Measurements from ENCODE around the gene STAM. TPM values are rescaled to one million over a fixed set of nuclear protein-coding genes. Genes with fewer than 3 reads are reported as not detected.

Gene STAM
- total and polyA plus RNA-seq, 9 of the 15 experiments (the other 6 are each of a cell fraction or from before 2014, with no cell fraction given), result 13.8 to 33.5 (median 26.4) TPM

DNA sequence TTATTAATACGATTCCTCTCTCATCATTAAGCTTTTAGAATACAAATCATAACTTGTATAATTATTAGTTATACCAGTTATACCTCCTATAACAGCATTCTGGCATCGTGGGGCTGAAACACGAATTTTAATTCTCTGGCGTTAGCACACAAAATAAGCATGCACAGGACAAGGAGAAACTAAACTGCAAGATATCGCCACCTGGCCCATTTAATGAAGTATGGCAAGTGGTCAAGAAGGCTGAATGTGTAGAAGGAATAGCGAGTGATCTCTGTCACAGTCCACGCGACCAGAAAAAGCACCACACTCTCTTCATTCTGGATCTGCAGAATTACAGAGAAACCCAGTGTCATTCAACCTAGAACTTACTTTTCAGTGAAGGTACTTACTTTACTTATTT lies 44.9 kb upstream of the STAM start (continued):
- peak; percentile 49 to 63 (median 61) for TF ChIP-seq CTCF (IDR thresholded peaks at IDR 0.05 in 2 of 3, conservative IDR thresholded peaks at IDR 0.05 in 1 of 3; ENCODE audit: insufficient read depth in 2 of 3, low read depth in 1 of 3, low read length in 3 of 3)
- TF ChIP-seq BCOR (IDR thresholded peaks at IDR 0.05), result no peak
- TF ChIP-seq TAF15 (IDR thresholded peaks at IDR 0.05; ENCODE audit: low read depth, low read length), result no peak
- TF ChIP-seq, protein P1, sequence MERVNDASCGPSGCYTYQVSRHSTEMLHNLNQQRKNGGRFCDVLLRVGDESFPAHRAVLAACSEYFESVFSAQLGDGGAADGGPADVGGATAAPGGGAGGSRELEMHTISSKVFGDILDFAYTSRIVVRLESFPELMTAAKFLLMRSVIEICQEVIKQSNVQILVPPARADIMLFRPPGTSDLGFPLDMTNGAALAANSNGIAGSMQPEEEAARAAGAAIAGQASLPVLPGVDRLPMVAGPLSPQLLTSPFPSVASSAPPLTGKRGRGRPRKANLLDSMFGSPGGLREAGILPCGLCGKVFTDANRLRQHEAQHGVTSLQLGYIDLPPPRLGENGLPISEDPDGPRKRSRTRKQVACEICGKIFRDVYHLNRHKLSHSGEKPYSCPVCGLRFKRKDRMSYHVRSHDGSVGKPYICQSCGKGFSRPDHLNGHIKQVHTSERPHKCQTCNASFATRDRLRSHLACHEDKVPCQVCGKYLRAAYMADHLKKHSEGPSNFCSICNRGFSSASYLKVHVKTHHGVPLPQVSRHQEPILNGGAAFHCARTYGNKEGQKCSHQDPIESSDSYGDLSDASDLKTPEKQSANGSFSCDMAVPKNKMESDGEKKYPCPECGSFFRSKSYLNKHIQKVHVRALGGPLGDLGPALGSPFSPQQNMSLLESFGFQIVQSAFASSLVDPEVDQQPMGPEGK (CRISPR knock-in tag; IDR thresholded peaks at IDR 0.05; ENCODE audit: borderline replicate concordance), result no peak
- no peak; the same call in 1 of the 2 replicates for TF ChIP-seq TCF3 (CRISPR knock-in tag; IDR thresholded peaks at IDR 0.05)
- no peak for TF ChIP-seq HOXB6 (CRISPR knock-in tag; IDR thresholded peaks at IDR 0.05; ENCODE audit: borderline replicate concordance)
- TF ChIP-seq RAD21 (CRISPR knock-in tag; conservative IDR thresholded peaks at IDR 0.05 in 1 of 2, IDR thresholded peaks at IDR 0.05 in 1 of 2), result peak; percentile 77 to 88
- TF ChIP-seq KDM2B (CRISPR knock-in tag; IDR thresholded peaks at IDR 0.05), result no peak
- TF ChIP-seq REST (IDR thresholded peaks at IDR 0.05; ENCODE audit: borderline replicate concordance), result peak; percentile 72; the same call in 1 of the 2 replicates
- no peak for TF ChIP-seq REST (CRISPR knock-in tag; IDR thresholded peaks at IDR 0.05; ENCODE audit: low read depth)
- no peak for TF ChIP-seq CHAMP1 (IDR thresholded peaks at IDR 0.05)
- no peak for TF ChIP-seq POLR2AphosphoS5 (IDR thresholded peaks at IDR 0.05; ENCODE audit: control insufficient read depth, insufficient read depth, low read depth, low read length)
- no peak for TF ChIP-seq HDAC8 (tag; IDR thresholded peaks at IDR 0.05)
